NB4 (cell line): ENCODE results near the gene LRRC17.

Experiments used
- DNase-seq: peaks from one replicate; pipeline ENCODE4 v3.0.0; 2010; ENCODE audit warnings: low read depth
- H3K4me3 ChIP-seq: one replicate; pipeline ENCODE4 v1.5.1; 2011; ENCODE audit warnings: mild to moderate bottlenecking, low read depth, low read length, moderate library complexity
- CTCF ChIP-seq: IDR thresholded peaks from one replicate; pipeline ENCODE4 v1.5.1; 2012; ENCODE audit warnings: low read depth, low read length
- MAX ChIP-seq: IDR thresholded peaks from 2 replicates; pipeline ENCODE4 v1.6.1; 2011; ENCODE audit warnings: low read depth, low read length
- MYC ChIP-seq: IDR thresholded peaks from 2 replicates; pipeline ENCODE4 v1.6.1; 2011; ENCODE audit warnings: low read depth, low read length
- POLR2A ChIP-seq: IDR thresholded peaks from 2 replicates; pipeline ENCODE4 v1.6.1; 2011; ENCODE audit warnings: mild to moderate bottlenecking; ENCODE audit not compliant: insufficient read length; ENCODE audit errors: extremely low read depth

The LRRC17 gene

DNA sequence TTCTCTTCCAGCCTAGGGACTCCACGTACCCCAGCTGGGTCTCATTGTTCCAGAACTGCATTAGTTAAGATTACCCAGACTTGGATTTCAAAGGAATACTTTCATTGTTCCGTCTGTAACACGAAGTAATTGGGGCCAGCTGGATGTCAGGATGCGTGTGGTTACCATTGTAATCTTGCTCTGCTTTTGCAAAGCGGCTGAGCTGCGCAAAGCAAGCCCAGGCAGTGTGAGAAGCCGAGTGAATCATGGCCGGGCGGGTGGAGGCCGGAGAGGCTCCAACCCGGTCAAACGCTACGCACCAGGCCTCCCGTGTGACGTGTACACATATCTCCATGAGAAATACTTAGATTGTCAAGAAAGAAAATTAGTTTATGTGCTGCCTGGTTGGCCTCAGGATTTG is 21.0 kb downstream of the LRRC17 start:
- no peak overlapping the region for H3K4me3 ChIP-seq
- no peak for TF ChIP-seq CTCF
- no peak for TF ChIP-seq MAX
- TF ChIP-seq POLR2A: no peak
- no peak for DNase-seq

- no peak for DNase-seq
- TF ChIP-seq POLR2A (no peak), CTCF (no peak), MYC (no peak), MAX (no peak)
- H3K4me3 ChIP-seq: no peak overlapping the region
These were observed 21.4 kb downstream of the LRRC17 start for GRCh38 chr7:102934239-102934638.

DNA sequence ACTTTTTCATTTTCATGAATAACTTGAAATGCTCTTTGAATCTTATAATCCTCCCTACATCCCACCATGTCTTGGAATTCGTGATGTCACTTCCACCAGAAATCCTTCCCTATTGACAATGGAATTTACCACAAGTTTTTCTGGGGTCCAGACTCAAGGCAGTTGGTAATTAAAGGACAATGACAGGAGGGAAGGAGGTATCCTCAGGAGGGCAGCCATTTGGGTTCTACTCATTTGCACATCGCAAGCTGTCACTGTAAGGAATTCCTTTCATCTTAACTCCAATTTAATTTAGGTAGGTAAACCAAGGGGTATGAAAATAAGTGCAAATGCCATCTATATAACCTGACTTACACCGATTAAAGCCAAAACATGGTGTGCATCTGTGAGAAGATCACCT is 21.9 kb downstream of the LRRC17 start:
- TF ChIP-seq POLR2A: no peak
- TF ChIP-seq MAX: no peak
- no peak for TF ChIP-seq CTCF
- TF ChIP-seq MYC: no peak
- no peak overlapping the region for H3K4me3 ChIP-seq
- DNase-seq: no peak

DNA sequence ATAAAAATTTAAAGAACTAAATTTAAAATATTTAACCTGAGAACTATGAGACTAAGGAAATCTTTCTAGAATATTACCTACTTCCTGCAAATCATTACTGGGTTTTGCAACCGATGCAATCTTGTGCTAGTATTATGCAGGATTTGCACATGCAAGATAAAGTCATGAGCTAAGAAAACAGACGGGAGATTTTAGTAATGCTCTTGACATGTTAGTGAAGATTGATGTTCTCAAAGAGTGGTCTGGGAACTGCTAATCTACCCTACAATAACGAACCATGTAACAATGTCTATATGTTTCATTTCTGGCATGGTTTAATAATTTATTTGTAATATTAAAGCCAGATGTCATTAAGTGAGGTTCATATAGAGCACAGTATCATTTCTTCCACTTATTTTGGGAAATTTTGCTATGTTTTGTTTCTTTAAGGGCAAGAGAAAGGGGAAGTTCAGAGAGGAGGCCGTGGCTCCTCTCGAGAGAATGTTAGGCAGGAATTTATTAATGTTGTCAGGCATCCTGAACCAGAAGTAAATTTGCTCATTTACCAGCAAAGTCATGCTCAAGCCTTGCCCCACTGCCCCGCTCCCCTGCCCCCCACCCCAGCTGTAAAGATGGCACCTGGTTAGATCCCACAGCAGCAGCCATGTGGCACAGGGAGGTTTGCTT is 22.8 kb downstream of the LRRC17 start:
- 0 out of 2 replicates have a peak, but pooled peaks have one; percentile 27 for TF ChIP-seq MYC
- peak; percentile 48; the same call in 1 of the 2 replicates for TF ChIP-seq MAX
- TF ChIP-seq CTCF: no peak
- TF ChIP-seq POLR2A: no peak
- peak; percentile 63 for DNase-seq
- H3K4me3 ChIP-seq: no peak overlapping the region

GRCh38 chr7:102938679-102939078 is 25.9 kb downstream of the LRRC17 start:
- no peak for TF ChIP-seq MAX
- no peak for TF ChIP-seq POLR2A
- TF ChIP-seq CTCF: no peak
- TF ChIP-seq MYC: no peak
- DNase-seq: no peak
- no peak overlapping the region for H3K4me3 ChIP-seq
